ENCODE data around the gene MYO15A. TPM values are rescaled to one million over a fixed set of nuclear protein-coding genes. Genes with fewer than 3 reads are reported as not detected.

Gene MYO15A
- total and polyA plus RNA-seq, 2 donors (not counting 1 experiment from before 2014, with no cell fraction given) = 0.42 to 2.0 TPM

GRCh38 chr17:18143044-18143936 is 34.7 kb downstream of the MYO15A start:
- H3K9ac ChIP-seq (ENCODE audit: insufficient read depth, low read length) = no peak overlapping the region
- peak in 1 of 2 donors; percentile 13 for DNase-seq (ENCODE audit: low read depth in 2 of 2)
- H3K4me3 ChIP-seq (replicated peaks in 1 of 4; ENCODE audit: control extremely low read depth in 1 of 4, insufficient read depth in 1 of 4, low read depth in 3 of 4, low read length in 4 of 4) = no peak overlapping the region
- H3K36me3 ChIP-seq (ENCODE audit: control insufficient read depth, insufficient read depth, low read length) = no peaks in the 10 kb centered on the region
- no peaks in the 10 kb centered on the region for H3K4me1 ChIP-seq (ENCODE audit: control insufficient read depth, extremely low read depth, insufficient read depth, low read length)
- H2AFZ ChIP-seq (ENCODE audit: low read length) = no peak overlapping the region
- no peaks in the 10 kb centered on the region for H3K79me2 ChIP-seq (ENCODE audit: control insufficient read depth, insufficient read depth, low read length)
- H3K27ac ChIP-seq (ENCODE audit: insufficient read depth, low read length) = no peak overlapping the region
- H3K9me3 ChIP-seq (ENCODE audit: control insufficient read depth, insufficient read depth, low read depth, low read length) = no peaks in the 10 kb centered on the region
- H3K27me3 ChIP-seq (ENCODE audit: control insufficient read depth, insufficient read depth, low read length) = no peaks in the 10 kb centered on the region
- H3K4me2 ChIP-seq (ENCODE audit: extremely low read depth, insufficient read depth, low read length) = no peak overlapping the region
- no peak for TF ChIP-seq EZH2 (IDR thresholded peaks at IDR 0.05; ENCODE audit: low read length, missing control alignments)
- TF ChIP-seq, protein P1, sequence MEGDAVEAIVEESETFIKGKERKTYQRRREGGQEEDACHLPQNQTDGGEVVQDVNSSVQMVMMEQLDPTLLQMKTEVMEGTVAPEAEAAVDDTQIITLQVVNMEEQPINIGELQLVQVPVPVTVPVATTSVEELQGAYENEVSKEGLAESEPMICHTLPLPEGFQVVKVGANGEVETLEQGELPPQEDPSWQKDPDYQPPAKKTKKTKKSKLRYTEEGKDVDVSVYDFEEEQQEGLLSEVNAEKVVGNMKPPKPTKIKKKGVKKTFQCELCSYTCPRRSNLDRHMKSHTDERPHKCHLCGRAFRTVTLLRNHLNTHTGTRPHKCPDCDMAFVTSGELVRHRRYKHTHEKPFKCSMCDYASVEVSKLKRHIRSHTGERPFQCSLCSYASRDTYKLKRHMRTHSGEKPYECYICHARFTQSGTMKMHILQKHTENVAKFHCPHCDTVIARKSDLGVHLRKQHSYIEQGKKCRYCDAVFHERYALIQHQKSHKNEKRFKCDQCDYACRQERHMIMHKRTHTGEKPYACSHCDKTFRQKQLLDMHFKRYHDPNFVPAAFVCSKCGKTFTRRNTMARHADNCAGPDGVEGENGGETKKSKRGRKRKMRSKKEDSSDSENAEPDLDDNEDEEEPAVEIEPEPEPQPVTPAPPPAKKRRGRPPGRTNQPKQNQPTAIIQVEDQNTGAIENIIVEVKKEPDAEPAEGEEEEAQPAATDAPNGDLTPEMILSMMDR (conservative IDR thresholded peaks at IDR 0.05 in 1 of 2, IDR thresholded peaks at IDR 0.05 in 1 of 2; ENCODE audit: low read depth in 1 of 2, low read length in 2 of 2) = peak in 1 of 2 donors; percentile 45
- H4K20me1 ChIP-seq (ENCODE audit: control insufficient read depth, extremely low read depth, insufficient read depth, low read length) = no peaks in the 10 kb centered on the region

DNA sequence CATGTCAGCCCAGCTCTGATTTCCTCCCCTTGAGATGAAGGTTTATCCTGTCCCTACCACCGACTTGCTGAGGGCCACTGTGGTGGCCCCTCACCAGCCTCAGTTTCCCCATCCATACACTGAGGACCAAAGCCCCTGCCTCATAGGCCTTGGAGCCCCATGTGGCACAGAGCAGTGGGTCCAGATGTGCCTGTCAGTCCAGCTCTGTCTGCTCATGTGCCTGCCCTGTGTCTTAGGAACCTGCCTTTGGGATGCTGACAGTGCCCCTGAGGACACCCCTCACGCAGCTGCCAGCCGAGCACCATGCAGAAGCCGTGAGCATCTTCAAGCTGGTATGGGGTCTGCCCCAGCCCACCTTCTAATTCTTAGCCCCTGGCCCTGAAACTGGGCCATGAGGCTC is 35.7 kb downstream of the MYO15A start:
- TF ChIP-seq, protein P1 (conservative IDR thresholded peaks at IDR 0.05 in 1 of 2, IDR thresholded peaks at IDR 0.05 in 1 of 2; ENCODE audit: low read depth in 1 of 2, low read length in 2 of 2) = no peak
- no peak for TF ChIP-seq EZH2 (IDR thresholded peaks at IDR 0.05; ENCODE audit: low read length, missing control alignments)
- H2AFZ ChIP-seq (ENCODE audit: low read length) = no peak overlapping the region
- no peak for DNase-seq (ENCODE audit: low read depth in 2 of 2)
- H3K4me3 ChIP-seq (replicated peaks in 1 of 4; ENCODE audit: control extremely low read depth in 1 of 4, insufficient read depth in 1 of 4, low read depth in 3 of 4, low read length in 4 of 4) = no peak overlapping the region
- no peak overlapping the region for H3K4me2 ChIP-seq (ENCODE audit: extremely low read depth, insufficient read depth, low read length)
- no peaks in the 10 kb centered on the region for H3K36me3 ChIP-seq (ENCODE audit: control insufficient read depth, insufficient read depth, low read length)
- H3K79me2 ChIP-seq (ENCODE audit: control insufficient read depth, insufficient read depth, low read length) = no peaks in the 10 kb centered on the region
- H3K9ac ChIP-seq (ENCODE audit: insufficient read depth, low read length) = no peak overlapping the region
- H4K20me1 ChIP-seq (ENCODE audit: control insufficient read depth, extremely low read depth, insufficient read depth, low read length) = no peaks in the 10 kb centered on the region
- H3K27me3 ChIP-seq (ENCODE audit: control insufficient read depth, insufficient read depth, low read length) = no peaks in the 10 kb centered on the region
- H3K27ac ChIP-seq (ENCODE audit: insufficient read depth, low read length) = no peak overlapping the region
- H3K4me1 ChIP-seq (ENCODE audit: control insufficient read depth, extremely low read depth, insufficient read depth, low read length) = no peaks in the 10 kb centered on the region
- no peaks in the 10 kb centered on the region for H3K9me3 ChIP-seq (ENCODE audit: control insufficient read depth, insufficient read depth, low read depth, low read length)

DNA sequence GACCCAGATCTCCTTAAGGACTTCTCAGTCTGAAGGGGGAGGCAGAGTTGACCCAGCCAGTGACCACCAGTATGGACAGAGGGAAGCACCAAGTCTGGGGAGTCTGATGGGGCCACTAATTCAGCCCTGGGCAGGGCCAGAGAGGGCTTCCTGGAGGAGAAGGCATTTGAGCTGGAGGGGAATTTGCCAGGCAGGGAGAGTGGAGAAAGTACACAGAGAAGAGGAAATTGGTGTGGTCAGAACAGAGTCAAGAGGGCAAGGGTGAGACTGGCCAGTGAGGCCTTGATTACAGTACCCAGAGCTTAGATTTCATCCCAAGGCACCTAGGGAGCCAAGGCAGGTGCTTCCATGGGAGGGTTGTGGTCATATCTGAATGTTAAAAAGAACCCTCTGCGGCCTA is 36.3 kb downstream of the MYO15A start:
- Histone ChIP-seq H3K79me2 (ENCODE audit: control insufficient read depth, insufficient read depth, low read length) (no peaks in the 10 kb centered on the region), H3K4me2 (ENCODE audit: extremely low read depth, insufficient read depth, low read length) (no peak overlapping the region), H3K36me3 (ENCODE audit: control insufficient read depth, insufficient read depth, low read length) (no peaks in the 10 kb centered on the region), H3K27me3 (ENCODE audit: control insufficient read depth, insufficient read depth, low read length) (no peaks in the 10 kb centered on the region), H2AFZ (ENCODE audit: low read length) (no peak overlapping the region), H3K27ac (ENCODE audit: insufficient read depth, low read length) (no peak overlapping the region), H3K9me3 (ENCODE audit: control insufficient read depth, insufficient read depth, low read depth, low read length) (no peaks in the 10 kb centered on the region), H3K4me1 (ENCODE audit: control insufficient read depth, extremely low read depth, insufficient read depth, low read length) (no peaks in the 10 kb centered on the region), H3K9ac (ENCODE audit: insufficient read depth, low read length) (no peak overlapping the region), H3K4me3 (replicated peaks in 1 of 4; ENCODE audit: control extremely low read depth in 1 of 4, insufficient read depth in 1 of 4, low read depth in 3 of 4, low read length in 4 of 4) (no peak overlapping the region), H4K20me1 (ENCODE audit: control insufficient read depth, extremely low read depth, insufficient read depth, low read length) (no peaks in the 10 kb centered on the region)
- no peak for DNase-seq (ENCODE audit: low read depth in 2 of 2)
- no peak for TF ChIP-seq EZH2 (IDR thresholded peaks at IDR 0.05; ENCODE audit: low read length, missing control alignments)
- TF ChIP-seq, protein P1 (conservative IDR thresholded peaks at IDR 0.05 in 1 of 2, IDR thresholded peaks at IDR 0.05 in 1 of 2; ENCODE audit: low read depth in 1 of 2, low read length in 2 of 2) = no peak
